Sigmoid colon (tissue), 7 donors: ENCODE results near the gene ATXN1L. TPM values are rescaled to one million over a fixed set of nuclear protein-coding genes. Genes with fewer than 3 reads are reported as not detected.

Experiments used
- DNase-seq: peaks from one replicate; pipeline ENCODE4 v3.0.0-alpha.2; 2019
- H3K27ac ChIP-seq, 4 donors: fragments of 200-600 bp; sonication (generic); one replicate each; pipeline ENCODE4 v1.5.1; 2016 to 2019; ENCODE audit warnings: mild to moderate bottlenecking in 1 of 4
- H3K27me3 ChIP-seq, 3 donors: fragments of 200-600 bp; sonication (generic); one replicate each; pipeline ENCODE4 v1.5.1; 2019; ENCODE audit warnings: mild to moderate bottlenecking in 1 of 3
- H3K36me3 ChIP-seq, 4 donors: fragments of 200-600 bp; sonication (generic); one replicate each; pipeline ENCODE4 v1.5.1; 2016 to 2019
- H3K4me1 ChIP-seq, 4 donors: fragments of 200-600 bp; sonication (generic); one replicate each; pipeline ENCODE4 v1.5.1; 2017 to 2019
- H3K4me3 ChIP-seq, 4 donors: fragments of 200-600 bp; sonication (generic); one replicate each; pipeline ENCODE4 v1.5.1; 2017 to 2019; ENCODE audit warnings: mild to moderate bottlenecking in 2 of 4, moderate library complexity in 1 of 4
- H3K9me3 ChIP-seq, 4 donors: fragments of 200-600 bp in 3 of 4; sonication (generic) in 3 of 4; one replicate each; pipeline versions ENCODE4 v1.5.1 to v1.6.1; 2013 to 2019
- CTCF ChIP-seq, 4 experiments: fragments of 450-650 bp in 3 of 4; fragments of 200-600 bp in 1 of 4; IDR thresholded peaks; one replicate each; pipeline ENCODE4 v1.5.1; 2016 to 2019; ENCODE audit warnings: antibody characterized with exemption in 4 of 4, mild to moderate bottlenecking in 3 of 4, moderate library complexity in 2 of 4
- EP300 ChIP-seq, 4 donors: sonication (generic); formaldehyde crosslinking; IDR thresholded peaks; one replicate each; pipeline ENCODE4 v1.6.1; 2017; ENCODE audit warnings: antibody characterized with exemption in 4 of 4
- POLR2A ChIP-seq, 2 donors: fragments of 450-650 bp; IDR thresholded peaks; one replicate each; pipeline ENCODE4 v1.6.1; 2016; ENCODE audit warnings: antibody characterized with exemption in 2 of 2, mild to moderate bottlenecking in 2 of 2, moderate library complexity in 2 of 2
- POLR2AphosphoS5 ChIP-seq, 4 donors: sonication (generic); formaldehyde crosslinking; IDR thresholded peaks; one replicate each; pipeline ENCODE4 v1.6.1; 2017; ENCODE audit warnings: antibody characterized with exemption in 4 of 4
- WGBS, 2 donors: extraction: QIAGEN DNeasy Blood & Tissue Kit; methylation state at CpG; one replicate each; pipeline ENCODE4 v1.1.7; 2013; 5-methylcytosine and 5-hydroxymethylcytosine counted together
- intact Hi-C: fragments of 100-400 bp; cut with DNase I; formaldehyde crosslinking; loops from one replicate; pipeline ENCODE4 v1.15.1; 2023
- polyA plus RNA-seq, 3 donors: library from polyadenylated mRNA; stranded (reverse); fragments of 200-250 nt; gene quantifications; one replicate each; pipeline ENCODE4 v1.2.3, GENCODE V29; 2013
- total RNA-seq, 4 donors: library from RNA; depleted of rRNA; stranded (reverse); fragments of >200 nt; gene quantifications; one replicate each; pipeline ENCODE4 v1.1.0, GENCODE V29; 2016
- donor health status: healthy with polysubstance abuse.
- donor health status: Bipolar disorder and iron deficiency.
- donor health status: healthy.

ATXN1L gene
- total and polyA plus RNA-seq, 7 donors: 6.6 to 25.0 (median 22.8) TPM

DNA sequence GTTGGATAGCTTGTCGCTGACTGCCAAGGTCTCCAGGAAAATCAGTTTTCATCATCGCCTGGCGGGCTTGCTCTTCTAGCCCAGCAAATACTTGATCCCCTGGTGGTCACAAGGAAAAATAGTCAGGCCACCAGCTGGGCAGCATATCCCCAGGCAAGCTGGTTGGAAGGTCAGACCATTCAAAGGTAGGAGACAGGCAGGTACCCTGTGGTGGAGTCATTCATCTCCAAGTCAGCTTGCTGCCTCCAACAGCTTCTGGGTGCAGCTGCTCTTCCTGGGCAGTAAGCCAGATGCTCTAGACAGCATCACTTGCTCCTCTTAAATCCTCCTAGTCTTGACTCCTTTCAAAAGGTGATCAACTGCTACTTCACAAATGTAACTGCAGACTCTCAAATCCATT lies 22.2 kb downstream of the ATXN1L start:
- WGBS, 2 donors: 98 to 99% methylated on average over 3 of the region's 3 CpGs
- no peak for TF ChIP-seq POLR2AphosphoS5 (IDR thresholded peaks at IDR 0.05)
- TF ChIP-seq POLR2A (IDR thresholded peaks at IDR 0.05): no peak
- no peak for TF ChIP-seq CTCF (IDR thresholded peaks at IDR 0.05)
- TF ChIP-seq EP300 (IDR thresholded peaks at IDR 0.05): no peak
- intact Hi-C loops: no loop called here
- Histone ChIP-seq H3K4me1 (no peaks in the 10 kb centered on the region), H3K9me3 (no peaks in the 10 kb centered on the region), H3K27ac (no peak overlapping the region), H3K36me3 (peaks cover 0 to 51% (median 13%) of the 10 kb centered on the region in 4 donors), H3K4me3 (no peak overlapping the region), H3K27me3 (no peaks in the 10 kb centered on the region)
- DNase-seq: no peak

- TF ChIP-seq CTCF (IDR thresholded peaks at IDR 0.05): no peak
- WGBS, 2 donors: 93 to 95% methylated on average over 1 of the region's 1 CpG
- intact Hi-C loops: no loop called here
- H3K36me3 ChIP-seq: peaks cover 0 to 40% (median 12%) of the 10 kb centered on the region in 4 donors
- H3K27me3 ChIP-seq: no peaks in the 10 kb centered on the region
- H3K4me1 ChIP-seq: no peaks in the 10 kb centered on the region
- H3K27ac ChIP-seq: no peak overlapping the region
- no peak overlapping the region for H3K4me3 ChIP-seq
- no peaks in the 10 kb centered on the region for H3K9me3 ChIP-seq
- DNase-seq: no peak
Observed at GRCh38 chr16:71869089-71869488, 23.3 kb downstream of the ATXN1L start.

- no peak for TF ChIP-seq EP300 (IDR thresholded peaks at IDR 0.05)
- TF ChIP-seq CTCF (IDR thresholded peaks at IDR 0.05): no peak
- no peak for TF ChIP-seq POLR2AphosphoS5 (IDR thresholded peaks at IDR 0.05)
- TF ChIP-seq POLR2A (IDR thresholded peaks at IDR 0.05): no peak
- peaks cover 0 to 36% (median 9%) of the 10 kb centered on the region in 4 donors for H3K36me3 ChIP-seq
- no peaks in the 10 kb centered on the region for H3K27me3 ChIP-seq
- no peak overlapping the region for H3K4me3 ChIP-seq
- WGBS, 2 donors: 87 to 96% methylated on average over 2 of the region's 2 CpGs
- H3K4me1 ChIP-seq: no peaks in the 10 kb centered on the region
- no peak overlapping the region for H3K27ac ChIP-seq
- no peak for DNase-seq
- intact Hi-C loops: no loop called here
- no peaks in the 10 kb centered on the region for H3K9me3 ChIP-seq
Observed at GRCh38 chr16:71870818-71871217, 25.0 kb downstream of the ATXN1L start.

GRCh38 chr16:71873199-71873598 lies 27.4 kb downstream of the ATXN1L start:
- H3K27ac ChIP-seq: no peak overlapping the region
- intact Hi-C loops: no loop called here
- WGBS, 2 donors: 90 to 91% methylated on average over 4 of the region's 4 CpGs
- H3K9me3 ChIP-seq: no peaks in the 10 kb centered on the region
- no peak overlapping the region for H3K4me3 ChIP-seq
- peaks cover 0 to 38% (median 2%) of the 10 kb centered on the region in 4 donors for H3K36me3 ChIP-seq
- no peak for TF ChIP-seq POLR2AphosphoS5 (IDR thresholded peaks at IDR 0.05)
- TF ChIP-seq CTCF (IDR thresholded peaks at IDR 0.05): no peak
- no peak for TF ChIP-seq POLR2A (IDR thresholded peaks at IDR 0.05)
- TF ChIP-seq EP300 (IDR thresholded peaks at IDR 0.05): no peak
- no peak for DNase-seq
- no peaks in the 10 kb centered on the region for H3K4me1 ChIP-seq
- H3K27me3 ChIP-seq: no peaks in the 10 kb centered on the region

DNA sequence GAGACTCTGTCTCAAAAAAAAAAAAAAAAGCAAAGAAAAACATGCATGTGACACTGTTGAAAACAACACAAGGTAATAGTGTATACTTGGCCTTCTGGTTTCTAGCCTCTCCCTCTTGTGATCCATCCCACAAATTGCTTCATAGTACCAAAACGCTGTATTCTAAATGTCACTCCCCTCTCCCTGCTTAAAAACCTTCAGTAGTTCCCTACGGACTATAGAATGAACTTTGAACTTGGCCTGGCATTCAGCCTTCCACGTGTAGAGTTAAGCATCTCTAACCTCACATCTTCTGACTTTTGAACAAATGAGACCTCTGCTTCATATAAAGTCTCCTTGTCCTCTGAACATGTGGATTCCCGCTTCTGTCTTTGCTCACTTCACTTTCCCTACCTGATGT lies 33.1 kb downstream of the ATXN1L start:
- Histone ChIP-seq H3K27ac (no peak overlapping the region), H3K4me1 (peaks cover 0 to 18% (median 11%) of the 10 kb centered on the region in 4 donors), H3K27me3 (no peaks in the 10 kb centered on the region), H3K4me3 (no peak overlapping the region), H3K36me3 (peaks cover 0 to 38% (median 0%) of the 10 kb centered on the region in 4 donors), H3K9me3 (no peaks in the 10 kb centered on the region)
- TF ChIP-seq POLR2A (IDR thresholded peaks at IDR 0.05): no peak
- no peak for DNase-seq
- WGBS, 2 donors: 43 to 72% methylated on average over 4 of the region's 4 CpGs
- intact Hi-C loops: no loop called here
